Measurements from ENCODE around the gene MYO3B. TPM values are rescaled to one million over a fixed set of nuclear protein-coding genes. Genes with fewer than 3 reads are reported as not detected.
A peak's percentile ranks its signal among the peaks of the same experiment; 100 is the strongest.

The MYO3B gene
- polyA plus RNA-seq, 1 donor: 0.30 TPM

DNA sequence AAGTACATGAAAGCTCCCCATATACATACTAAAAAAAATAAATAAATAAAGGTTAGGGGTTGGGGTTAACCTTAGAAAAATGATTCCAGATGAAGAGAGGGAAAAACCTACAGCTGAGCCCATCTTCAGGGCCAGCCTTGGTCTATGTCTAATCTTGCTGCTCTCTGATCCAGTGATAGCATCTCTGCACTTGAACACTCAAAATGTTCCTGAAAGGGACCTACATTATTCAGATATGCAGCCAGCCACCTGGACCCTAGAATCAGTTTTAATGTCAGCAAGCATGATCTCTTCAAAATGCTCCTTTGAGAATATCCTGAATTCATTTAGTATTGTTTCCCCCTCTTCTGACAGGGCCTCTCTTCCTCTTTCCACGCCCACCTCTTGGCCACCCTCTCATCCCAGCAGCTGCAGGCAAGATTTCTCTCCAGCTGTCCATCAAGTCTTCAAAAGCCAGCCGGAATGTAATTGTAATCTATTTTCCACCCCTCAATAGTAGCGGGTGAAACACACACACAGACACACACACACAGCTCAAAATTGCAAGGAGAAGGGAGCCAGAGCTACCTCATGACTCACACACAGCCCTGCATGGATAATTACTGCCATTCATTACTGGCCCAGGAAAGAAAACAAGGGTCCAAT is 135.5 kb downstream of the MYO3B start:
- Histone ChIP-seq H3K36me3 (ENCODE audit: control insufficient read depth, insufficient read depth, low read length) (no peaks in the 10 kb centered on the region), H3K27ac (ENCODE audit: low read length) (no peak overlapping the region), H3K9me3 (ENCODE audit: control insufficient read depth, low read depth, low read length) (no peaks in the 10 kb centered on the region), H3K4me1 (ENCODE audit: control insufficient read depth, insufficient read depth, low read length) (no peaks in the 10 kb centered on the region), H3K4me3 (ENCODE audit: low read length) (no peak overlapping the region), H3K27me3 (ENCODE audit: control insufficient read depth, insufficient read depth, low read length) (no peaks in the 10 kb centered on the region)
- WGBS (ENCODE audit: insufficient coverage, low lambda C conversion rate): no CpG with 5 or more reads among the region's 3 CpGs
- peak in 1 of 2 donors; percentile 8 for DNase-seq

DNA sequence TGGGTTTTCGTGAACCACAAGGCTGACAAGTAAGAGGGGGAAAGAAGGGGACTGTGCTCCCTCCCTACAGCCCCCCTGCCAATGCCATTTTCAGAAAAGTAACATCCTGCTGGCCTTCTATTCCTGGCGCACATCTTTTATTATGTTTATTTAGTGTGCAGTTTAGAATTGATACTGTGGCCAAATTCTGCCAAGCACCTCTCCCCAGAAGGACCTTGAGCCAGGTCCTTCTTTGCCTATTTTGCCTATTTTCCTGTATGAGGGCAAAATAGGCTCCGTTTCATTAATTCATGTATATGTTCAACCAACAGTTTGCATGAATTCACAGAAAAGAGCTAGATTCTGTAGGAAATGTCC is 136.0 kb downstream of the MYO3B start:
- no CpG with 5 or more reads among the region's 3 CpGs for WGBS (ENCODE audit: insufficient coverage, low lambda C conversion rate)
- no peaks in the 10 kb centered on the region for H3K36me3 ChIP-seq (ENCODE audit: control insufficient read depth, insufficient read depth, low read length)
- no peaks in the 10 kb centered on the region for H3K9me3 ChIP-seq (ENCODE audit: control insufficient read depth, low read depth, low read length)
- no peak overlapping the region for H3K27ac ChIP-seq (ENCODE audit: low read length)
- no peaks in the 10 kb centered on the region for H3K27me3 ChIP-seq (ENCODE audit: control insufficient read depth, insufficient read depth, low read length)
- H3K4me1 ChIP-seq (ENCODE audit: control insufficient read depth, insufficient read depth, low read length): no peaks in the 10 kb centered on the region
- no peak overlapping the region for H3K4me3 ChIP-seq (ENCODE audit: low read length)
- no peak for DNase-seq

DNA sequence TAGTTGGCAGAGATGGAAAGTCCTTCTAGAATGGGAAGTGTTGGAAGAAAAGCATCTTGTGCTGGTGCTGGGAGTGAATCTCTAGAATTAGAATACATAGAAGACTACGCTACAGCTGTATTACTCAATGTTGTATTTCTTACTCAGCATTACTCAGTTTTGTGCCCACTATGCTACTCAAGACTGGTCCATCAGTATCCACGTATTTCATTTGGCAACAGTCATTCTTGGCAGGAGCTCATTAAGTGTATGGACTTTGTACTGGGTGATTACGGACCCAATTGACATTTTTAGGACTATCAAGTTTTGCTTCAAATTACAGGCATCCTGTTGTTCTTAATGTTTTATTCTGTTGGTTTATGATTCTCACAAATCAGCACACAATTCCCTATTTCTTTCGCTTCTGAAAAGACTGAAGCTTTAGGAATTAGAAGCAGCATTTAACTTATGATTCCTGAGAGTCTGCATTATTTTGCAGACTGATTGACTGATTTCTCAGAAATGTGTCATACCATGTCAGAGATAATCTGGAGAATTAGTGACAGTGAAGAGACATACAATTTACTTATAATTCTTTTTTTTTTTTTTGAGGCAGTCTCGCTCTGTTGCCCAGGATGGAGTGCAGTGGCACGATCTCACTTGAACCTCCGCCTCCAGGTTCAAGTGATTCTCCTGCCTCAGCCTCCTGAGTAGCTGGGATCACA is 136.9 kb downstream of the MYO3B start:
- no CpG with 5 or more reads among the region's 7 CpGs for WGBS (ENCODE audit: insufficient coverage, low lambda C conversion rate)
- Histone ChIP-seq H3K4me1 (ENCODE audit: control insufficient read depth, insufficient read depth, low read length) (no peaks in the 10 kb centered on the region), H3K9me3 (ENCODE audit: control insufficient read depth, low read depth, low read length) (no peaks in the 10 kb centered on the region), H3K27me3 (ENCODE audit: control insufficient read depth, insufficient read depth, low read length) (no peaks in the 10 kb centered on the region), H3K27ac (ENCODE audit: low read length) (no peak overlapping the region), H3K36me3 (ENCODE audit: control insufficient read depth, insufficient read depth, low read length) (no peaks in the 10 kb centered on the region), H3K4me3 (ENCODE audit: low read length) (no peak overlapping the region)
- no peak for DNase-seq

DNA sequence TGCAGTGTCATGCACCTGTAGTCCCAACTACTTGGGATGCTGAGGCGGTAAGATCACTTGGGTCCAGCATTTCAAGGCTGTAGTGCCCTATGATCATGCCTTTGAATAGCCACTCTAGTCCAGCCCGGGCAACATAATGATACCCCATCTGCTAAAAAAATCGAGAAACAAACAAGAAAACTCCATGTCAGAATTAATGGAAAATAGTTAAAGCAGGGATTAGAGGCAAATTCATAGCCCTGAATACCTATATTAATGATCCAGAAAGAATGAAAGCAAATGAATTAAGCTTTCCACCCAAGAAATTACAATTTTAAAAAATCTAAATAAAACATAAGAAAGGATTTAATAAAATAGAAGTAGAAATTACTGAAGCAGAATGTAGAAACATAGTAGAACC is 143.0 kb downstream of the MYO3B start:
- Histone ChIP-seq H3K27ac (ENCODE audit: low read length) (no peak overlapping the region), H3K36me3 (ENCODE audit: control insufficient read depth, insufficient read depth, low read length) (no peaks in the 10 kb centered on the region), H3K9me3 (ENCODE audit: control insufficient read depth, low read depth, low read length) (no peaks in the 10 kb centered on the region), H3K4me1 (ENCODE audit: control insufficient read depth, insufficient read depth, low read length) (no peaks in the 10 kb centered on the region), H3K27me3 (ENCODE audit: control insufficient read depth, insufficient read depth, low read length) (no peaks in the 10 kb centered on the region), H3K4me3 (ENCODE audit: low read length) (no peak overlapping the region)
- no peak for DNase-seq
- whole genome bisulfite sequencing (ENCODE audit: insufficient coverage, low lambda C conversion rate): 93% methylated on average over 2 of the region's 3 CpGs

DNA sequence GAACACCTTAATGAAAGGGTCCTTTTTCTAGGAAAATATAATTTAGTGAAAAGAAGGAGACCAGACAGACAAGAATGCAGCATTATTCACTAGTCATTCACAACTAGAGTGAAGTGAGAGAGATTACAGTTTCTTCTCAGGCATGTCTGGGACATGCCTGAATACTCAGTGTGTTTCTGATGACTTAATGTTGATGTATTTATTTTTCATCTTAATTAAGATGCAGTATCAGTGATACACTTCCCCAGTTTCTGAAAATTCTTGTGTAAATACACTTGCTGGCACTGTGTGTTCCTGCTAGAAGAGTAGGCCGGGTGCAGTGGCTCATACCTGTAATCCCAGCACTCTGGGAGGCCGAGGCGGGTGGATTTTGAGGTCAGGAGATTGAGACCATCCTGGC is 143.6 kb downstream of the MYO3B start:
- no CpG with 5 or more reads among the region's 3 CpGs for WGBS (ENCODE audit: insufficient coverage, low lambda C conversion rate)
- no peaks in the 10 kb centered on the region for H3K9me3 ChIP-seq (ENCODE audit: control insufficient read depth, low read depth, low read length)
- H3K4me1 ChIP-seq (ENCODE audit: control insufficient read depth, insufficient read depth, low read length): no peaks in the 10 kb centered on the region
- H3K36me3 ChIP-seq (ENCODE audit: control insufficient read depth, insufficient read depth, low read length): no peaks in the 10 kb centered on the region
- no peaks in the 10 kb centered on the region for H3K27me3 ChIP-seq (ENCODE audit: control insufficient read depth, insufficient read depth, low read length)
- no peak overlapping the region for H3K4me3 ChIP-seq (ENCODE audit: low read length)
- no peak overlapping the region for H3K27ac ChIP-seq (ENCODE audit: low read length)
- DNase-seq: no peak

GRCh38 chr2:170322140-170322766 is 144.3 kb downstream of the MYO3B start:
- Histone ChIP-seq H3K36me3 (ENCODE audit: control insufficient read depth, insufficient read depth, low read length) (no peaks in the 10 kb centered on the region), H3K27me3 (ENCODE audit: control insufficient read depth, insufficient read depth, low read length) (no peaks in the 10 kb centered on the region), H3K4me3 (ENCODE audit: low read length) (no peak overlapping the region), H3K9me3 (ENCODE audit: control insufficient read depth, low read depth, low read length) (no peaks in the 10 kb centered on the region), H3K27ac (ENCODE audit: low read length) (no peak overlapping the region), H3K4me1 (ENCODE audit: control insufficient read depth, insufficient read depth, low read length) (no peaks in the 10 kb centered on the region)
- no peak for DNase-seq
- 80% methylated on average over 1 of the region's 7 CpGs for WGBS (ENCODE audit: insufficient coverage, low lambda C conversion rate)

DNA sequence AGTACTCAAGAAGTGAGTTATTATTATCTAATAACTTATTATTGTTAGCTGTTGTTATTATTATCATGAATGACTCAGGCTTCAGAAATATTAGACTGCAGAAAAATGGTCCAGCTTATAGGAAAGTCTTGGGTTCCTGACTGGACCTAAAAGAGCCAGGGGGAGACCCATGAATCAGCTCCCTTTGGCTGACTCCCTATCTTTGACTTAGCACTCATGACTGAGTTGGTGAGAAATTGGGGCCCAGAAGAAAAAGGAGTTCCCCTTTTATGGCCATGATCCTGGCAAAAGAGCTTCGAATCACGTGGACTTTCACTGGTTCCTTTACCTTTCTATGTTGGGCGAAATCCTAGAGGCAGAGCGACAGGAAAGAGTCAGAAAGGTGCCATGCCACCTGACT is 145.8 kb downstream of the MYO3B start:
- H3K27ac ChIP-seq (ENCODE audit: low read length): no peak overlapping the region
- H3K4me1 ChIP-seq (ENCODE audit: control insufficient read depth, insufficient read depth, low read length): no peaks in the 10 kb centered on the region
- no peaks in the 10 kb centered on the region for H3K27me3 ChIP-seq (ENCODE audit: control insufficient read depth, insufficient read depth, low read length)
- no peak for DNase-seq
- H3K36me3 ChIP-seq (ENCODE audit: control insufficient read depth, insufficient read depth, low read length): no peaks in the 10 kb centered on the region
- no peaks in the 10 kb centered on the region for H3K9me3 ChIP-seq (ENCODE audit: control insufficient read depth, low read depth, low read length)
- H3K4me3 ChIP-seq (ENCODE audit: low read length): no peak overlapping the region
- WGBS (ENCODE audit: insufficient coverage, low lambda C conversion rate): no CpG with 5 or more reads among the region's 4 CpGs

DNA sequence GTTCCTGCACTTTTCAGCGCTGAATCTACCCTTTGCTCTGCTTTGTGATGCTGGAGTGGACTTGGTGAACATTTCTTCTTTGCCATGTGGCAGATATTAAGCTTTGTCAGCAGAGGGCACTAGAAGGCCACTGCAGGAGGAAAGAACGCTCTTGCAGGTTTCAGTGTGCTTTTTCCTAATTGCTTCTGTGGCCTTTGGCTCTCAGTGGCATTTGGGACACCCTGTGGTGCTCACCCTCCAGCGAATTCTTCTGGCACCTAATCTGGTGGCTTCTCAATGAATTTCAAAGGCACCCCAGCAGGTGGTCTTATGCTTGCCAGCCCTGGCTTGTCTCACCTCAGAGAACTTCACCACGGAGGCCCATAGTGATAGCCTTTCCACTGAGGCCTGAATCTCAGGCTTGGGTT is 146.7 kb downstream of the MYO3B start:
- Histone ChIP-seq H3K4me3 (ENCODE audit: low read length) (no peak overlapping the region), H3K36me3 (ENCODE audit: control insufficient read depth, insufficient read depth, low read length) (no peaks in the 10 kb centered on the region), H3K27ac (ENCODE audit: low read length) (no peak overlapping the region), H3K4me1 (ENCODE audit: control insufficient read depth, insufficient read depth, low read length) (no peaks in the 10 kb centered on the region), H3K9me3 (ENCODE audit: control insufficient read depth, low read depth, low read length) (no peaks in the 10 kb centered on the region), H3K27me3 (ENCODE audit: control insufficient read depth, insufficient read depth, low read length) (no peaks in the 10 kb centered on the region)
- peak; percentile 9 to 30 for DNase-seq
- WGBS (ENCODE audit: insufficient coverage, low lambda C conversion rate): 0% methylated on average over 1 of the region's 4 CpGs

- H3K27ac ChIP-seq (ENCODE audit: low read length): no peak overlapping the region
- H3K4me3 ChIP-seq (ENCODE audit: low read length): no peak overlapping the region
- 100% methylated on average over 1 of the region's 1 CpG for WGBS (ENCODE audit: insufficient coverage, low lambda C conversion rate)
- H3K4me1 ChIP-seq (ENCODE audit: control insufficient read depth, insufficient read depth, low read length): no peaks in the 10 kb centered on the region
- peaks cover 3% of the 10 kb centered on the region for H3K27me3 ChIP-seq (ENCODE audit: control insufficient read depth, insufficient read depth, low read length)
- no peak for DNase-seq
- no peaks in the 10 kb centered on the region for H3K36me3 ChIP-seq (ENCODE audit: control insufficient read depth, insufficient read depth, low read length)
- no peaks in the 10 kb centered on the region for H3K9me3 ChIP-seq (ENCODE audit: control insufficient read depth, low read depth, low read length)
These were observed 152.9 kb downstream of the MYO3B start for GRCh38 chr2:170330881-170331280.

GRCh38 chr2:170332676-170333402 is 154.9 kb downstream of the MYO3B start:
- H3K36me3 ChIP-seq (ENCODE audit: control insufficient read depth, insufficient read depth, low read length): no peaks in the 10 kb centered on the region
- no CpG with 5 or more reads among the region's 2 CpGs for WGBS (ENCODE audit: insufficient coverage, low lambda C conversion rate)
- no peaks in the 10 kb centered on the region for H3K4me1 ChIP-seq (ENCODE audit: control insufficient read depth, insufficient read depth, low read length)
- DNase-seq: no peak
- H3K4me3 ChIP-seq (ENCODE audit: low read length): no peak overlapping the region
- no peak overlapping the region for H3K27ac ChIP-seq (ENCODE audit: low read length)
- no peaks in the 10 kb centered on the region for H3K9me3 ChIP-seq (ENCODE audit: control insufficient read depth, low read depth, low read length)
- peaks cover 3% of the 10 kb centered on the region for H3K27me3 ChIP-seq (ENCODE audit: control insufficient read depth, insufficient read depth, low read length)
